Adipocyte (in vitro differentiated cells): ENCODE data around the gene GPC1.

Experiments used
- DNase-seq: peaks from one replicate; pipeline ENCODE4 v3.0.0-alpha.2; 2015; ENCODE audit warnings: low read depth
- H3K27me3 ChIP-seq: replicated peaks from 2 replicates; pipeline ENCODE4 v1.7.0; 2013; ENCODE audit warnings: mild to moderate bottlenecking, low read length, moderate library complexity; ENCODE audit not compliant: control insufficient read depth, insufficient read depth
- H3K36me3 ChIP-seq: 2 replicates; pipeline ENCODE4 v1.7.0; 2013; ENCODE audit warnings: low read length, mild to moderate bottlenecking, moderate library complexity; ENCODE audit not compliant: control insufficient read depth, insufficient read depth, severe bottlenecking
- H3K4me1 ChIP-seq: 2 replicates; pipeline ENCODE4 v1.7.0; 2013; ENCODE audit warnings: mild to moderate bottlenecking, low read length, moderate library complexity; ENCODE audit not compliant: control insufficient read depth, insufficient read depth
- H3K4me3 ChIP-seq: 2 replicates; pipeline ENCODE4 v1.7.0; 2013; ENCODE audit warnings: mild to moderate bottlenecking, low read length, moderate library complexity
- H3K9ac ChIP-seq: 2 replicates; pipeline ENCODE4 v1.7.0; 2013; ENCODE audit warnings: mild to moderate bottlenecking, low read length, moderate library complexity
- H3K9me3 ChIP-seq: 2 replicates; pipeline ENCODE4 v1.7.0; 2013; ENCODE audit warnings: mild to moderate bottlenecking, low read length, moderate library complexity; ENCODE audit not compliant: control insufficient read depth

The GPC1 gene

GRCh38 chr2:240502059-240502429 lies 66.6 kb downstream of the GPC1 start:
- Histone ChIP-seq H3K27me3 (no peaks in the 10 kb centered on the region), H3K9ac (no peak overlapping the region), H3K4me3 (no peak overlapping the region), H3K9me3 (no peaks in the 10 kb centered on the region), H3K36me3 (no peaks in the 10 kb centered on the region), H3K4me1 (no peaks in the 10 kb centered on the region)
- no peak for DNase-seq

GRCh38 chr2:240502430-240503121 lies 67.1 kb downstream of the GPC1 start:
- Histone ChIP-seq H3K4me1 (no peaks in the 10 kb centered on the region), H3K4me3 (no peak overlapping the region), H3K9me3 (no peaks in the 10 kb centered on the region), H3K27me3 (no peaks in the 10 kb centered on the region), H3K9ac (no peak overlapping the region), H3K36me3 (no peaks in the 10 kb centered on the region)
- DNase-seq: no peak

GRCh38 chr2:240503375-240503774 lies 67.9 kb downstream of the GPC1 start:
- H3K9ac ChIP-seq: no peak overlapping the region
- H3K4me3 ChIP-seq: no peak overlapping the region
- no peaks in the 10 kb centered on the region for H3K9me3 ChIP-seq
- DNase-seq: no peak
- H3K27me3 ChIP-seq: no peaks in the 10 kb centered on the region
- H3K36me3 ChIP-seq: no peaks in the 10 kb centered on the region
- no peaks in the 10 kb centered on the region for H3K4me1 ChIP-seq

- H3K36me3 ChIP-seq: no peaks in the 10 kb centered on the region
- H3K27me3 ChIP-seq: no peaks in the 10 kb centered on the region
- H3K4me1 ChIP-seq: no peaks in the 10 kb centered on the region
- no peaks in the 10 kb centered on the region for H3K9me3 ChIP-seq
- no peak for DNase-seq
- H3K9ac ChIP-seq: no peak overlapping the region
- no peak overlapping the region for H3K4me3 ChIP-seq
Observed at GRCh38 chr2:240503848-240504247, 68.4 kb downstream of the GPC1 start.

GRCh38 chr2:240505910-240506309 lies 70.4 kb downstream of the GPC1 start:
- Histone ChIP-seq H3K36me3 (no peaks in the 10 kb centered on the region), H3K9ac (no peak overlapping the region), H3K9me3 (no peaks in the 10 kb centered on the region), H3K27me3 (no peaks in the 10 kb centered on the region), H3K4me1 (no peaks in the 10 kb centered on the region), H3K4me3 (no peak overlapping the region)
- DNase-seq: no peak

GRCh38 chr2:240506406-240507059 lies 71.1 kb downstream of the GPC1 start:
- Histone ChIP-seq H3K9me3 (no peaks in the 10 kb centered on the region), H3K4me1 (no peaks in the 10 kb centered on the region), H3K9ac (no peak overlapping the region), H3K36me3 (no peaks in the 10 kb centered on the region), H3K4me3 (no peak overlapping the region), H3K27me3 (no peaks in the 10 kb centered on the region)
- DNase-seq: no peak

- DNase-seq: no peak
- H3K4me1 ChIP-seq: no peaks in the 10 kb centered on the region
Observed at GRCh38 chr2:240507060-240507777, 71.8 kb downstream of the GPC1 start.

GRCh38 chr2:240507778-240508251 lies 72.4 kb downstream of the GPC1 start:
- Histone ChIP-seq H3K9me3 (no peaks in the 10 kb centered on the region), H3K27me3 (no peaks in the 10 kb centered on the region), H3K4me3 (no peak overlapping the region), H3K4me1 (no peaks in the 10 kb centered on the region), H3K36me3 (peaks cover 2% of the 10 kb centered on the region), H3K9ac (no peak overlapping the region)
- no peak for DNase-seq

More at GRCh38 chr2:240507060-240507777, 71.8 kb downstream of the GPC1 start:
- H3K9me3 ChIP-seq: no peaks in the 10 kb centered on the region
- H3K9ac ChIP-seq: no peak overlapping the region
- H3K4me3 ChIP-seq: no peak overlapping the region
- H3K27me3 ChIP-seq: no peaks in the 10 kb centered on the region
- H3K36me3 ChIP-seq: peaks cover 2% of the 10 kb centered on the region

GRCh38 chr2:240508832-240509545 lies 73.5 kb downstream of the GPC1 start:
- Histone ChIP-seq H3K27me3 (no peaks in the 10 kb centered on the region), H3K9me3 (no peaks in the 10 kb centered on the region), H3K9ac (no peak overlapping the region), H3K4me3 (no peak overlapping the region), H3K4me1 (peaks cover 1% of the 10 kb centered on the region), H3K36me3 (peaks cover 2% of the 10 kb centered on the region)
- no peak for DNase-seq

- no peaks in the 10 kb centered on the region for H3K27me3 ChIP-seq
- H3K4me1 ChIP-seq: peaks cover 3% of the 10 kb centered on the region
- no peak overlapping the region for H3K9ac ChIP-seq
- no peak overlapping the region for H3K4me3 ChIP-seq
- no peak for DNase-seq
- no peaks in the 10 kb centered on the region for H3K9me3 ChIP-seq
- peaks cover 2% of the 10 kb centered on the region for H3K36me3 ChIP-seq
Observed at GRCh38 chr2:240509667-240510512, 74.4 kb downstream of the GPC1 start.
